Ishikawa (cell line): ENCODE measurements around the gene DRC7.
A peak's percentile ranks its signal among the peaks of the same experiment; 100 is the strongest.

Source experiments
- CEBPB ChIP-seq: IDR thresholded peaks from 2 replicates; pipeline ENCODE4 v1.6.1; 2012
- CREB1 ChIP-seq: IDR thresholded peaks from 2 replicates; pipeline ENCODE4 v1.6.1; 2012; ENCODE audit warnings: low read depth
- EGR1 ChIP-seq: IDR thresholded peaks from 2 replicates; pipeline ENCODE4 v1.6.1; 2012
- EP300 ChIP-seq: IDR thresholded peaks from 2 replicates; pipeline ENCODE4 v1.6.1; 2012; ENCODE audit warnings: borderline replicate concordance
- FOXM1 ChIP-seq: IDR thresholded peaks from 2 replicates; pipeline ENCODE4 v1.6.1; 2012; ENCODE audit warnings: low read depth, borderline replicate concordance
- NFIC ChIP-seq: IDR thresholded peaks from 2 replicates; pipeline ENCODE4 v1.6.1; 2012
- RAD21 ChIP-seq: IDR thresholded peaks from 2 replicates; pipeline ENCODE4 v1.6.1; 2012; ENCODE audit warnings: low read depth
- TAF1 ChIP-seq: IDR thresholded peaks from 2 replicates; pipeline ENCODE4 v1.6.1; 2012; ENCODE audit warnings: low read depth, mild to moderate bottlenecking
- TCF12 ChIP-seq: IDR thresholded peaks from 2 replicates; pipeline ENCODE4 v1.6.1; 2012; ENCODE audit warnings: low read depth
- TEAD4 ChIP-seq: IDR thresholded peaks from 2 replicates; pipeline ENCODE4 v1.6.1; 2012
- YY1 ChIP-seq: IDR thresholded peaks from 2 replicates; pipeline ENCODE4 v1.6.1; 2012; ENCODE audit warnings: low read depth
- ZBTB7A ChIP-seq: IDR thresholded peaks from 2 replicates; pipeline ENCODE4 v1.6.1; 2012; ENCODE audit warnings: low read depth
- TF ChIP-seq, protein P1 (sequence below): IDR thresholded peaks from 2 replicates; pipeline ENCODE4 v1.6.1; 2012
- TF ChIP-seq, protein P2 (sequence below): IDR thresholded peaks from 2 replicates; pipeline ENCODE4 v1.6.1; 2012; ENCODE audit warnings: low read depth, mild to moderate bottlenecking
- TF ChIP-seq, protein P3 (sequence below): IDR thresholded peaks from 2 replicates; pipeline ENCODE4 v1.6.1; 2012

The DRC7 gene

DNA sequence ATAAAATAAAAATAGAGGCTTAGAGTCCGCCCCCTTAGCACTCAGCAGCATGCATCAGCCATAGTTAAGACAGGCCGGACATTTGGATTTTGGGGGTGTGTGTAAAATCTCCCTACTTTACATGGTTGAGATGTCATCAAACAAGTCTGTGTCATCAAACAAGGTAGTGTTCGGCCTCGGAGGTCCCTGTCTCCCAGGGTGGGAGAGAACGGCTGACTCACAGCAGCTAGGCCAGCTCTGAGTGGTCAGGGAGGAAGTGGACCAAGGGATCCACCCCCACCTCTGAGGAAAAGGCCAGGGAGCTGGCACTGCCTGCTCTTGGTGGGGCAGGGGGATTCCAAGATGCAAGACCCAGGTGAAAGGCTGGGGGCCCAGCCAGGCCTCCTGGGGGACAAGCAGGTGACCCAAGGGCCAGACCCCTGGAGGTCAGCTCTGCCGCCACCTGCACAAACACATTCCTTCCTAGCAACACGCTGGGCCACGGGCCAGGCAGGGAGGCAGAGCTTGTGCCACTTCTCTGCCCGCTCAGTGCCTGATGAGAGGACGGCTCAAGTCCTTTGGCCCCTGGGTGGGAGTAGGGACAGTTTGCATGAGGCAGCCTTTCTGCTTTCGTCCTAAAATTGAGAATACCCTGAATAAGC lies 79.2 kb downstream of the DRC7 start:
- TF ChIP-seq FOXM1 (no peak), ZBTB7A (no peak), YY1 (no peak), EP300 (no peak), TCF12 (no peak), NFIC (no peak), RAD21 (no peak), TAF1 (no peak)
- TF ChIP-seq, protein P1, sequence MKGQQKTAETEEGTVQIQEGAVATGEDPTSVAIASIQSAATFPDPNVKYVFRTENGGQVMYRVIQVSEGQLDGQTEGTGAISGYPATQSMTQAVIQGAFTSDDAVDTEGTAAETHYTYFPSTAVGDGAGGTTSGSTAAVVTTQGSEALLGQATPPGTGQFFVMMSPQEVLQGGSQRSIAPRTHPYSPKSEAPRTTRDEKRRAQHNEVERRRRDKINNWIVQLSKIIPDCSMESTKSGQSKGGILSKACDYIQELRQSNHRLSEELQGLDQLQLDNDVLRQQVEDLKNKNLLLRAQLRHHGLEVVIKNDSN, result no peak
- TF ChIP-seq, protein P2, sequence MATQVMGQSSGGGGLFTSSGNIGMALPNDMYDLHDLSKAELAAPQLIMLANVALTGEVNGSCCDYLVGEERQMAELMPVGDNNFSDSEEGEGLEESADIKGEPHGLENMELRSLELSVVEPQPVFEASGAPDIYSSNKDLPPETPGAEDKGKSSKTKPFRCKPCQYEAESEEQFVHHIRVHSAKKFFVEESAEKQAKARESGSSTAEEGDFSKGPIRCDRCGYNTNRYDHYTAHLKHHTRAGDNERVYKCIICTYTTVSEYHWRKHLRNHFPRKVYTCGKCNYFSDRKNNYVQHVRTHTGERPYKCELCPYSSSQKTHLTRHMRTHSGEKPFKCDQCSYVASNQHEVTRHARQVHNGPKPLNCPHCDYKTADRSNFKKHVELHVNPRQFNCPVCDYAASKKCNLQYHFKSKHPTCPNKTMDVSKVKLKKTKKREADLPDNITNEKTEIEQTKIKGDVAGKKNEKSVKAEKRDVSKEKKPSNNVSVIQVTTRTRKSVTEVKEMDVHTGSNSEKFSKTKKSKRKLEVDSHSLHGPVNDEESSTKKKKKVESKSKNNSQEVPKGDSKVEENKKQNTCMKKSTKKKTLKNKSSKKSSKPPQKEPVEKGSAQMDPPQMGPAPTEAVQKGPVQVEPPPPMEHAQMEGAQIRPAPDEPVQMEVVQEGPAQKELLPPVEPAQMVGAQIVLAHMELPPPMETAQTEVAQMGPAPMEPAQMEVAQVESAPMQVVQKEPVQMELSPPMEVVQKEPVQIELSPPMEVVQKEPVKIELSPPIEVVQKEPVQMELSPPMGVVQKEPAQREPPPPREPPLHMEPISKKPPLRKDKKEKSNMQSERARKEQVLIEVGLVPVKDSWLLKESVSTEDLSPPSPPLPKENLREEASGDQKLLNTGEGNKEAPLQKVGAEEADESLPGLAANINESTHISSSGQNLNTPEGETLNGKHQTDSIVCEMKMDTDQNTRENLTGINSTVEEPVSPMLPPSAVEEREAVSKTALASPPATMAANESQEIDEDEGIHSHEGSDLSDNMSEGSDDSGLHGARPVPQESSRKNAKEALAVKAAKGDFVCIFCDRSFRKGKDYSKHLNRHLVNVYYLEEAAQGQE, result no peak
- TF ChIP-seq, protein P3, sequence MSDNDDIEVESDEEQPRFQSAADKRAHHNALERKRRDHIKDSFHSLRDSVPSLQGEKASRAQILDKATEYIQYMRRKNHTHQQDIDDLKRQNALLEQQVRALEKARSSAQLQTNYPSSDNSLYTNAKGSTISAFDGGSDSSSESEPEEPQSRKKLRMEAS, result no peak

DNA sequence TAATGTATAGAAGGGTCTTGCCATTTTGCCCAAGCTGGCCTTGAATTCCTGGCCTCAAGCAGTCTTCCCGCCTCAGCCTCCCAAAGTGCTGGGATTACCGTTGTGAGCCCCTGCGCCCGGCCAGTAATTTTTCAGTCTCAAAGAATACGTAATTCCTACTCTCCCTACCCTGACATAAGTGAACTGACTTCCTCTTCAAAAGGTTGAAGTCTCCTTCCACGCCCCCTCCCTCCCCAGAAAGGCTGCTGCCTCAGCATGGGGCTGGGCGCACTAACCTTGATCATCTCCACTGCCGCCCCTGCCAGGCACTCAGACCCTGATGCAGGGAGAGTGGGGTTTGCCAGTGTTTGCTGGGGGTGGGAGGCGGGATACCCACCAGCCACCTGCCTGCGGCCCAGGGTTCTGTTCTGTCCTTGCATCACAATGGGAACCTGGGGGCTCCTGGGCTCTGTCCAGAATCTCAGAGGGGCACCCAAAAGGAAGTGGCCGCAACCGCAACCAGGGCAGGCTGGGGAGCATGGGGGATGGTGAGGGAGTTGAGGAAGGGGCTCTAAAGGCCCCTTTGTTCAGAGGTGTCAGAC lies 80.2 kb downstream of the DRC7 start:
- TF ChIP-seq, protein P3, result no peak
- TF ChIP-seq, protein P2, result no peak
- TF ChIP-seq, protein P1, result no peak
- no peak for TF ChIP-seq CREB1
- TF ChIP-seq CEBPB, result no peak
- TF ChIP-seq EGR1, result no peak
- no peak for TF ChIP-seq RAD21
- TF ChIP-seq TCF12, result no peak
- no peak for TF ChIP-seq TEAD4
- no peak for TF ChIP-seq YY1
- no peak for TF ChIP-seq NFIC
- no peak for TF ChIP-seq ZBTB7A
- TF ChIP-seq FOXM1, result no peak
- TF ChIP-seq TAF1, result no peak
- TF ChIP-seq EP300, result no peak

DNA sequence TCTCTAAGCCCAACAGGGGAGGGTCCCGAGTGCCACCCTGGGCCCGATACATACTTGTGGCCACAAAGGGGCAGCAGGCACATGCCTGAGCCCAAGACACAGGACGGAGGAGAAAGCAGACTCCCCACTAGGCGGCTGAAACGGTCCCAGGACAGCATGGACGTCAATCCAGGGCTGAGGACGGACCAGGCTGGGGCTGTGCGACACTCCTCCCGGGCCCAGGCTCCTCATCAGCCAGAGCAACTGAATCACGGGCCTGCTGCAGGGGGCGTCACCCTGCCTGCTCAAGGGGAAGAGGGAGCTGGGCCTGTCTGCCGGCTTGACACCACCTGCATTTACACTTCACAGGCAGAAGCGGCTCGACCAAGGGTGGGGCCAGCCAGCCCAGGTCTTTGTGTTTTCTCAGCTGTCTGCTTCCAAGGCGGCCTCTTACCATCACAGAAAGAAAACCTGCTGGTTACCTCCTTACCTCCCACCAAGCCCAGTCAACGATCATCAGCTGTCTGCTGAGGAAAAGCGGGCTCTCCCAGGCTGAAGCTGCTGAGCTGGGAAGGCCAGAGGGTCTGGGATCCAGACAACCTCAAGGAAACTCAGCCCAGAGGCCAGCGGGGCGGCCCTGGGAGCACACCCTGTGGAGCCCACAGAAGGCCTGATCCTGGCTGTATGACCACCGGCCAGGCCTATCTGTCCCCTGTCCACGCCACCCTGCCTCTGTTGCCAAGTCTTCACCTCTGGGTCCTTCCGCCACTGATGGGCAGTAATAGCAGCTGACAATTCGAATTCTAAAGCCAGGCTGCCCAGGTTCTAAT lies 81.3 kb downstream of the DRC7 start:
- TF ChIP-seq CEBPB (no peak), CREB1 (no peak), EP300 (no peak), RAD21 (peak; percentile 46)
- TF ChIP-seq, protein P3, result no peak

DNA sequence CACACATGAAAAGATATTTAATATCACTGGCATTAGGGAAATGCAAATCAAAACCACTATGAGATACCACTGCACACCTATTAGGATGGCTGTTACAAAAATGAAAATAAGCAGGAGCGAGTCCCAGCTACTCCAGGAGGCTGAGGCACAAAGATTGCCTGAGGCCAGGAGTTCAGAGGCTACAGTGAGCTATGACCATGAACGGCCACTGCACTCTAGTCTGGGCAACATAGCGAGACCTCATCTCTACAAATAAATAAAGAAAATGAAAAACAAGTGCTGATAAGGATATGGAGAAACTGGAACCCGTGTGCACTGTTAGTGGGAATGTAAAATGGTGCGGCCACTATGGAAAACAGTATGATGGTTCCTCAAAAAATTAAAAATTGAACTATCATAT lies 84.1 kb downstream of the DRC7 start:
- TF ChIP-seq TCF12 (no peak), CREB1 (no peak), ZBTB7A (no peak), NFIC (no peak), TEAD4 (no peak), EGR1 (no peak), TAF1 (no peak)
- TF ChIP-seq, protein P3, result no peak
- TF ChIP-seq, protein P1, result no peak
- TF ChIP-seq, protein P2, result no peak
